HepG2 (cell line): ENCODE data around the gene HEXIM1. TPM values are rescaled to one million over a fixed set of nuclear protein-coding genes. Genes with fewer than 3 reads are reported as not detected.
A peak's percentile ranks its signal among the peaks of the same experiment; 100 is the strongest.

Experiments used
- AHR ChIP-seq: IDR thresholded peaks from 2 replicates; pipeline ENCODE4 v1.6.1; 2018; ENCODE audit warnings: missing genetic modification reagents, missing compliant biosample characterization
- BORCS8-MEF2B ChIP-seq: sonication (generic); formaldehyde crosslinking; IDR thresholded peaks from 2 replicates; pipeline ENCODE4 v1.8.0; 2022; ENCODE audit warnings: mild to moderate bottlenecking, missing genetic modification reagents
- BRF2 ChIP-seq: sonication (generic); formaldehyde crosslinking; IDR thresholded peaks from 2 replicates; pipeline ENCODE4 v1.8.1; 2022; ENCODE audit warnings: mild to moderate bottlenecking, missing genetic modification reagents
- DPF2 ChIP-seq: sonication (generic); formaldehyde crosslinking; IDR thresholded peaks from 2 replicates; pipeline ENCODE4 v1.4.0; 2020; ENCODE audit warnings: mild to moderate bottlenecking, low read depth, missing genetic modification reagents, borderline replicate concordance
- FOXP1 ChIP-seq, 2 experiments: fragments of 450-650 bp in 1 of 2; IDR thresholded peaks; 2 replicates each; pipeline ENCODE4 v1.6.1; 2017 to 2018; ENCODE audit warnings: antibody characterized with exemption in 1 of 2
- KDM2A ChIP-seq: sonication (generic); formaldehyde crosslinking; IDR thresholded peaks from 2 replicates; pipeline ENCODE4 v1.4.0; 2020; ENCODE audit warnings: low read depth, missing genetic modification reagents, borderline replicate concordance
- KLF15 ChIP-seq: sonication (generic); formaldehyde crosslinking; IDR thresholded peaks from 2 replicates; pipeline ENCODE4 v1.8.1; 2023; ENCODE audit warnings: borderline replicate concordance, mild to moderate bottlenecking, inconsistent platforms, missing genetic modification reagents, mixed read lengths
- MEF2D ChIP-seq: sonication (generic); formaldehyde crosslinking; IDR thresholded peaks from 2 replicates; pipeline ENCODE4 v1.5.1; 2020; ENCODE audit warnings: mild to moderate bottlenecking, missing genetic modification reagents
- MLXIP ChIP-seq: sonication (generic); formaldehyde crosslinking; IDR thresholded peaks from 2 replicates; pipeline ENCODE4 v1.9.0; 2021; ENCODE audit warnings: missing genetic modification reagents, borderline replicate concordance
- NCOA2 ChIP-seq: sonication (generic); formaldehyde crosslinking; IDR thresholded peaks from 2 replicates; pipeline ENCODE4 v1.8.0; 2022; ENCODE audit warnings: inconsistent platforms
- NR2F2 ChIP-seq: IDR thresholded peaks from 2 replicates; pipeline ENCODE4 v1.6.1; 2012; ENCODE audit warnings: low read depth, inconsistent platforms, borderline replicate concordance
- PHF5A ChIP-seq: IDR thresholded peaks from one replicate; pipeline ENCODE4 v1.6.1; 2018; ENCODE audit warnings: low read depth, missing genetic modification reagents; ENCODE audit not compliant: unreplicated experiment
- RARG ChIP-seq: sonication (generic); formaldehyde crosslinking; IDR thresholded peaks from 2 replicates; pipeline ENCODE4 v1.4.0; 2020; ENCODE audit warnings: low read depth, mild to moderate bottlenecking, missing genetic modification reagents
- ZFP37 ChIP-seq: sonication (generic); formaldehyde crosslinking; IDR thresholded peaks from 2 replicates; pipeline ENCODE4 v1.4.0; 2020; ENCODE audit warnings: missing genetic modification reagents, borderline replicate concordance
- ZNF430 ChIP-seq: sonication (generic); formaldehyde crosslinking; IDR thresholded peaks from 2 replicates; pipeline ENCODE4 v1.9.0; 2021; ENCODE audit warnings: mild to moderate bottlenecking, missing genetic modification reagents
- ZNF652 ChIP-seq: IDR thresholded peaks from 2 replicates; pipeline ENCODE4 v1.6.1; 2016; ENCODE audit warnings: low read depth, borderline replicate concordance
- ZNF761 ChIP-seq: sonication (generic); formaldehyde crosslinking; conservative IDR thresholded peaks from 2 replicates; pipeline ENCODE4 v1.4.0; 2020; ENCODE audit warnings: mild to moderate bottlenecking, missing genetic modification reagents
- ZNF772 ChIP-seq: sonication (generic); formaldehyde crosslinking; IDR thresholded peaks from 2 replicates; pipeline ENCODE4 v1.5.0; 2020; ENCODE audit warnings: mild to moderate bottlenecking, missing genetic modification reagents
- ZNF816 ChIP-seq: sonication (generic); formaldehyde crosslinking; IDR thresholded peaks from 2 replicates; pipeline ENCODE4 v1.8.0; 2022; ENCODE audit warnings: missing genetic modification reagents, mild to moderate bottlenecking, borderline replicate concordance
- polyA plus RNA-seq, 8 experiments: library from polyadenylated mRNA; depleted of rRNA in 3 of 8; stranded (reverse) in 7 of 8; unstranded in 1 of 8; fragments of >200 nt; fragmentation: Illumina TruSeq in 4 of 8; extraction: Trizol in 4 of 8; gene quantifications; 2 replicates each; pipeline versions ENCODE4 v1.2.1 to v1.2.3, GENCODE V29; 2011 to 2016; ENCODE audit warnings: low read depth in 4 of 8, missing spikeins in 1 of 8, mixed read lengths in 1 of 8; ENCODE audit not compliant: insufficient read depth in 1 of 8
- total RNA-seq, 5 experiments: library from RNA; depleted of rRNA; stranded (reverse); fragments of >200 nt; fragmentation: Illumina TruSeq; extraction: Trizol; gene quantifications; 2 replicates each; pipeline ENCODE4 v1.2.3, GENCODE V29; 2016; ENCODE audit warnings: low read depth in 1 of 5
- TF ChIP-seq, protein P1 (sequence below): sonication (generic); formaldehyde crosslinking; IDR thresholded peaks from 2 replicates; pipeline ENCODE4 v1.4.0; 2020; ENCODE audit warnings: mild to moderate bottlenecking, missing genetic modification reagents
- TF ChIP-seq, protein P2 (sequence below): sonication (generic); formaldehyde crosslinking; IDR thresholded peaks from 2 replicates; pipeline ENCODE4; 2020; ENCODE audit warnings: missing genetic modification reagents, mild to moderate bottlenecking, borderline replicate concordance

HEXIM1 gene
- total and polyA plus RNA-seq, 2 of the 13 experiments (the other 11 are each of a cell fraction or from before 2014, with no cell fraction given): 10.5 to 16.6 TPM

GRCh38 chr17:45171338-45172231 is 23.3 kb downstream of the HEXIM1 start (continued):
- 0 out of 2 replicates have a peak, but pooled peaks have one; percentile 33 for TF ChIP-seq KLF15
- peak; percentile 76; the same call in 1 of the 2 replicates for TF ChIP-seq ZNF761 (CRISPR knock-in tag)
- TF ChIP-seq FOXP1 (IDR thresholded peaks at IDR 0.05): peak; percentile 81; the same call in 1 of the 2 replicates
- TF ChIP-seq FOXP1 (CRISPR knock-in tag; IDR thresholded peaks at IDR 0.05): peak; percentile 94
- TF ChIP-seq, protein P1, sequence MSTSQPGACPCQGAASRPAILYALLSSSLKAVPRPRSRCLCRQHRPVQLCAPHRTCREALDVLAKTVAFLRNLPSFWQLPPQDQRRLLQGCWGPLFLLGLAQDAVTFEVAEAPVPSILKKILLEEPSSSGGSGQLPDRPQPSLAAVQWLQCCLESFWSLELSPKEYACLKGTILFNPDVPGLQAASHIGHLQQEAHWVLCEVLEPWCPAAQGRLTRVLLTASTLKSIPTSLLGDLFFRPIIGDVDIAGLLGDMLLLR: no peak
- TF ChIP-seq AHR (CRISPR knock-in tag): peak; percentile 84
- TF ChIP-seq ZNF652 (CRISPR knock-in tag): peak; percentile 54
- TF ChIP-seq KDM2A (CRISPR knock-in tag): peak; percentile 59; the same call in 1 of the 2 replicates
- no peak for TF ChIP-seq ZNF772 (CRISPR knock-in tag)
- TF ChIP-seq MLXIP: no peak
- TF ChIP-seq PHF5A (CRISPR knock-in tag): peak; percentile 60
- TF ChIP-seq BORCS8-MEF2B (CRISPR knock-in tag): peak; percentile 67; the same call in 1 of the 2 replicates
- peak; percentile 85 for TF ChIP-seq NCOA2 (CRISPR knock-in tag)
- peak; percentile 87 for TF ChIP-seq ZNF430 (CRISPR knock-in tag)
- TF ChIP-seq ZNF816 (CRISPR knock-in tag): peak; percentile 45; the same call in 1 of the 2 replicates
- no peak for TF ChIP-seq RARG (CRISPR knock-in tag)
- TF ChIP-seq MEF2D (CRISPR knock-in tag): peak; percentile 79; the same call in 1 of the 2 replicates
- TF ChIP-seq, protein P2, sequence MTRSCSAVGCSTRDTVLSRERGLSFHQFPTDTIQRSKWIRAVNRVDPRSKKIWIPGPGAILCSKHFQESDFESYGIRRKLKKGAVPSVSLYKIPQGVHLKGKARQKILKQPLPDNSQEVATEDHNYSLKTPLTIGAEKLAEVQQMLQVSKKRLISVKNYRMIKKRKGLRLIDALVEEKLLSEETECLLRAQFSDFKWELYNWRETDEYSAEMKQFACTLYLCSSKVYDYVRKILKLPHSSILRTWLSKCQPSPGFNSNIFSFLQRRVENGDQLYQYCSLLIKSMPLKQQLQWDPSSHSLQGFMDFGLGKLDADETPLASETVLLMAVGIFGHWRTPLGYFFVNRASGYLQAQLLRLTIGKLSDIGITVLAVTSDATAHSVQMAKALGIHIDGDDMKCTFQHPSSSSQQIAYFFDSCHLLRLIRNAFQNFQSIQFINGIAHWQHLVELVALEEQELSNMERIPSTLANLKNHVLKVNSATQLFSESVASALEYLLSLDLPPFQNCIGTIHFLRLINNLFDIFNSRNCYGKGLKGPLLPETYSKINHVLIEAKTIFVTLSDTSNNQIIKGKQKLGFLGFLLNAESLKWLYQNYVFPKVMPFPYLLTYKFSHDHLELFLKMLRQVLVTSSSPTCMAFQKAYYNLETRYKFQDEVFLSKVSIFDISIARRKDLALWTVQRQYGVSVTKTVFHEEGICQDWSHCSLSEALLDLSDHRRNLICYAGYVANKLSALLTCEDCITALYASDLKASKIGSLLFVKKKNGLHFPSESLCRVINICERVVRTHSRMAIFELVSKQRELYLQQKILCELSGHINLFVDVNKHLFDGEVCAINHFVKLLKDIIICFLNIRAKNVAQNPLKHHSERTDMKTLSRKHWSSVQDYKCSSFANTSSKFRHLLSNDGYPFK (CRISPR knock-in tag): peak; percentile 38; the same call in 1 of the 2 replicates
- peak; percentile 70; the same call in 1 of the 2 replicates for TF ChIP-seq BRF2 (CRISPR knock-in tag)
- TF ChIP-seq DPF2 (CRISPR knock-in tag): peak; percentile 92; the same call in 1 of the 2 replicates
- no peak for TF ChIP-seq ZFP37 (CRISPR knock-in tag)
- peak; percentile 20; the same call in 1 of the 2 replicates for TF ChIP-seq NR2F2
